Measurements from ENCODE around the gene PLBD2. TPM values are rescaled to one million over a fixed set of nuclear protein-coding genes. Genes with fewer than 3 reads are reported as not detected.

PLBD2 gene
- total RNA-seq, 1 donor from 2014 or later, result 9.9 TPM

Other genes with a start within 250 kb of the PLBD2 start
- not detected in 2 replicates for gene RASAL1, start 222.8 kb upstream of the PLBD2 start, total RNA-seq
- gene CFAP73, start 208.9 kb upstream of the PLBD2 start, total RNA-seq, result not detected in 2 replicates
- gene DDX54, start 173.1 kb upstream of the PLBD2 start, total RNA-seq, result 30.2 and 31.4 TPM in 2 replicates
- gene RITA1, start 172.9 kb upstream of the PLBD2 start, total RNA-seq, result 13.1 and 15.9 TPM in 2 replicates
- gene TPCN1, start 137.1 kb upstream of the PLBD2 start, total RNA-seq, result 3.8 and 4.6 TPM in 2 replicates
- 11.3 and 17.9 TPM in 2 replicates for gene SLC8B1, start 23.5 kb upstream of the PLBD2 start, total RNA-seq
- gene SDS, start 45.3 kb downstream of the PLBD2 start, total RNA-seq, result not detected in 2 replicates
- 3.9 and 4.2 TPM in 2 replicates for gene SDSL, start 63.8 kb downstream of the PLBD2 start, total RNA-seq
- gene LHX5, start 113.3 kb downstream of the PLBD2 start, total RNA-seq, result not detected in 2 replicates

Data from lung microvascular endothelial cell (primary cell).